ENCODE results near the gene TMEM184A. TPM values are rescaled to one million over a fixed set of nuclear protein-coding genes. Genes with fewer than 3 reads are reported as not detected.

Gene TMEM184A
- total and polyA plus RNA-seq, 2 of the 4 experiments (the other 2 are of a cell fraction): 0.36 to 1.9 TPM

GRCh38 chr7:1603346-1604225, 47.6 kb upstream of the TMEM184A start (continued):
- no peak for TF ChIP-seq USF2 (IDR thresholded peaks at IDR 0.05; ENCODE audit: low read depth, low read length)

- dilution Hi-C loops (cut with HindIII; ENCODE audit: low sequenced_read_pairs, unreplicated experiment) (no loop called here), intact Hi-C loops (cut with micrococcal nuclease) (no loop called here), in situ Hi-C loops (cut with MboI; ENCODE audit: low sequenced_read_pairs) (loop anchor here (10.0 kb wide), 1 partner anchor 722 kb away; no protein-coding TSS in a partner anchor)
- H4K20me1 ChIP-seq (ENCODE audit: insufficient read depth, low read length): no peaks in the 10 kb centered on the region
- H4K5ac ChIP-seq (ENCODE audit: low read depth, low read length): no peak overlapping the region
- no peak overlapping the region for H3K27ac ChIP-seq (ENCODE audit: insufficient read depth, low read length)
- TF ChIP-seq USF2 (IDR thresholded peaks at IDR 0.05; ENCODE audit: low read depth, low read length): no peak
- no peak for TF ChIP-seq RFX5 (IDR thresholded peaks at IDR 0.05; ENCODE audit: low read depth, low read length)
- no peak for TF ChIP-seq POLR2A (IDR thresholded peaks at IDR 0.05; ENCODE audit: low read depth, low read length)
- TF ChIP-seq CEBPB (IDR thresholded peaks at IDR 0.05; ENCODE audit: low read depth, low read length): no peak
- no peak for TF ChIP-seq CHD1 (IDR thresholded peaks at IDR 0.05; ENCODE audit: low read depth, low read length)
- TF ChIP-seq NFE2L2 (IDR thresholded peaks at IDR 0.05; ENCODE audit: low read depth, low read length): no peak
- no peak for TF ChIP-seq BHLHE40 (IDR thresholded peaks at IDR 0.05; ENCODE audit: low read depth, low read length)
- no peak for TF ChIP-seq RCOR1 (IDR thresholded peaks at IDR 0.05; ENCODE audit: insufficient replicate concordance, low read length)
- no peaks in the 10 kb centered on the region for H3K9me1 ChIP-seq (ENCODE audit: insufficient read depth, low read length)
- H3K56ac ChIP-seq (ENCODE audit: extremely low read depth, insufficient read depth, low read length): no peak overlapping the region
- H3K27me3 ChIP-seq (ENCODE audit: control insufficient read depth, insufficient read depth, low read length): peaks cover 52% of the 10 kb centered on the region
- ATAC-seq (ENCODE audit: low read depth): no peak
- no peak overlapping the region for H3K23ac ChIP-seq (ENCODE audit: low read depth, low read length)
- H3K14ac ChIP-seq (replicated peaks; ENCODE audit: low read depth, low read length): no peak overlapping the region
- 70% methylated on average over 7 of the region's 15 CpGs; no CpG with 5 or more reads in 1 of the 2 experiments for WGBS, 2 experiments (ENCODE audit: extremely low coverage in 2 of 2, insufficient read length in 1 of 2)
- POLR2A ChIA-PET (ENCODE audit: unreplicated experiment): no interaction called here
- no peak overlapping the region for H3K4ac ChIP-seq (ENCODE audit: low read depth, low read length)
- no peak overlapping the region for H2BK5ac ChIP-seq (ENCODE audit: low read depth, low read length, poor library complexity, severe bottlenecking)
- H4K91ac ChIP-seq (ENCODE audit: insufficient read depth, low read depth, low read length): no peak overlapping the region
- no peak overlapping the region for H4K8ac ChIP-seq (ENCODE audit: low read depth in 2 of 2, low read length in 2 of 2)
- H3K9me3 ChIP-seq (ENCODE audit: control insufficient read depth, insufficient read depth, low read length): no peaks in the 10 kb centered on the region
- no peak overlapping the region for H3K9ac ChIP-seq (ENCODE audit: low read depth, low read length)
- no peak overlapping the region for H2BK120ac ChIP-seq (ENCODE audit: low read depth, low read length)
- H3K36me3 ChIP-seq (ENCODE audit: control insufficient read depth, insufficient read depth, low read length): no peaks in the 10 kb centered on the region
- H3K4me3 ChIP-seq (ENCODE audit: insufficient read depth, low read depth, low read length): no peak overlapping the region
- CTCF ChIA-PET: no interaction called here
- no peak overlapping the region for H2BK20ac ChIP-seq (ENCODE audit: low read depth, low read length)
- no peaks in the 10 kb centered on the region for H3K79me1 ChIP-seq (ENCODE audit: low read depth in 1 of 2, low read length in 2 of 2)
- no TSS peak for BruUV-seq (replicated peaks)
- H3K4me1 ChIP-seq (ENCODE audit: control insufficient read depth, insufficient read depth, low read length): no peaks in the 10 kb centered on the region
- DNase-seq: no peak
- H2BK15ac ChIP-seq (ENCODE audit: low read depth, low read length): no peak overlapping the region
- no peak overlapping the region for H2AFZ ChIP-seq (replicated peaks; ENCODE audit: low read length, poor library complexity)
- H3K4me2 ChIP-seq (ENCODE audit: low read depth, low read length): no peak overlapping the region
- H3K18ac ChIP-seq (ENCODE audit: low read depth, low read length): no peak overlapping the region
- H2AK9ac ChIP-seq (replicated peaks; ENCODE audit: low read depth, low read length, poor library complexity): no peak overlapping the region
- H2AK5ac ChIP-seq (ENCODE audit: low read depth, low read length): no peak overlapping the region
Measured at GRCh38 chr7:1602386-1602785, 46.4 kb upstream of the TMEM184A start.
